ENCODE results near the gene ANKS6.

The ANKS6 gene

DNA sequence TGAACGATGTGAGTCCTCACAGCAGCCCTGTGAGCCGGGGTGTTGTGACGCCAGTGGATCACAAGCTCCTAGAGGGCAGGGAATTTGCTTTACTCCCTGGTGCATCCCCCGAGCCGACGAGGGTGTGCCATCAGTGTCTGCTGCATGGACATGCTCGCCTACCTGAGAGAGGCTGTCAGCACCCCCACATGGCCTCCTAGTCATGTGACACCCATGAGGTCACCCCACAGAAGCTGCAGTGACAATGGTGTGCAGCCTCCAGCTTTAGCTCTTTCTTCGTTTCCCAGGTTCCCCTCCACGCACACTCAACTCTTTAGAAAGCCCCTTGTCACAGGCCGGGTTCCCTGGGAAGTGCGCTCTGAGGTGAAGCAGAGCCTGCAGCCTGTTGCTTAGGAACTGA is 67.9 kb downstream of the ANKS6 start:
- no peak for DNase-seq

DNA sequence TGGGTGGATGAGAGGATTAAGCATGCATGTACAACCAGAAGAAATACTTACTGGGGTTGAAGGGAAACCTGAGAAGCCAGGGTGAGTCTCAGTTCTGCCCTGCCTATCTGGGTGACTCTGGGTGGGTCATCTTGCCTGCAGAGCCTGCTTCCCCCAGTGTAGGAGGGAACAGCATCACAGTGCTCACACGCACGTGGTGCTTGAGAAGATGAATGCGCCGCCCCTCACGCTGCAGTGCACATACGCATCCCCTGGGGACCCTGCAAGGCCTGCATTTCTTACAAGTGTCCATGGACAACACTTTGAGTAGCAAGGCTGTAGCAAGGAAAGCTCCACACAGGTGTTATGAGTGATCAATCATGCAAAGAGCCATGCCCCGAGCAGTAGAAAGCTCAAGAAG is 68.9 kb downstream of the ANKS6 start:
- no peak for DNase-seq

DNA sequence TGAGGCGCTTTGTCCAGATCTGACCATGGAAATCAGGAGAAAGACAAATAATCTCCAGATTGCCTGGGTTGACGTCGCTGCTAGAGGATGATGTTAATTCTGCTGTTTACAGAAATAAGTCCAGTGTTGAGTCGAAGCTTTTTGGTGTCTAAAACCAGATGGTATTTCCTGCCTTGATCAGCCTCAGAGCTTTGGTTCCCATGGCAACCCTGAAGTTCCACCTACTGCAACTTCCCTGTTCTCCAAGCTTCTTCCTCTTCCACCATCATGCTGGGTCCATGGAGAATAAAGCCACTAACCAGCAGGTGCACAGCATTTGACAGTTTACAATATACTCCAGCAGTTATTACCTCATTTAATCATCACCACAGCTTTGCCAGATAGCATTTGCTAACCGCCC is 69.6 kb downstream of the ANKS6 start:
- DNase-seq = no peak

DNA sequence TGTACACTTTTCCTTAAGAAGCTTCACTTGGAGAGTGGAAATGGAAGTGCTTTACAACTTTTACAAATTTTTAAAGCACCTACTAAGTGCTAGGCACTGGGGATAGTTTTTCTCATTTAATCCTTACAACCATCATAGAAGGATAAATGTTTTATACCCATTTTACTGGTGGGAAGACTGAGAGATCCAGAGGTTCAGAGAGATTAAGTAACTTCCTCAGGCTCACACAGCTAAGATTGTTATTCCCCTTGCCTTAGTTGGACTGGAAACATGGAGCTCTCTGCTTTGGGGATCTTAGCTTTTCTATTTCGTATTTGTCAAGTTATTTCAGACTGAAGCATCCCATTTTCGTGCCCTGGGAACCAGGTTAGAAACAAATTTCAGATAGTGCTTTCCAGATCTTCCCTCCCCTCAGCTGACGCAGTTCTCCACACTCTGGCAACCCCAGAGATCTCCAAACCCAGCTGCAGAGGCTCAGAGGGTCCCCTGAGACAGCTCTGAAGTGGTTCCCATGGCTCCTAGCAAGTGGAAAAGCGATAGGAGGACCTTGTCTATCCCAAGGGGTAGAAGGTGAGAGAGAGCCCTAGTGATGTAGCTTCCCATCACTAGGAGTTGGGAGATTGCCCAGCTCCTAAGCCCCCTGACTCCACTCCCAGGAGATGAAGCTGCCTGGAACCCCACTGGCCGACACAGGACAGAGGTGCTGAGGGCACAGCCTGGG is 71.4 kb downstream of the ANKS6 start:
- no peak for DNase-seq

DNA sequence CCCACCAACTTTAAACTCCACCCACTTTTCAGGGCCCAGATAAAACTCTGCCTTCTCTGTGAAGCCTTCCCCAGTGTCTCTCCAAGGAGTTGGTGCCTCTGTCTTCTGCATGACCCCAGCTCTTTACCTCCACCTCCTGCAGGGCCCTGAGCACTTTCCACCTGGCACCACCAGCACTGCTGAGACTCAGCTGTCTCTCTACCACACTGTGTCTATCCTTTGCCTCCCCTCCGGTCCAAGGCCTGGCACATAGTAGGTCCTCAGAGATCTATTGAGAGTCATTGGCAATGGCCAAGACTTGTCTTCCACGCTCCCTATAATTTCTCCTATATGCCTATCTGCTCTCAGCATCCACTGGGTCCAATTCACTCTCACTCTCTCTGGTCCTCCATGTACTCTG is 74.7 kb downstream of the ANKS6 start:
- DNase-seq = no peak

DNA sequence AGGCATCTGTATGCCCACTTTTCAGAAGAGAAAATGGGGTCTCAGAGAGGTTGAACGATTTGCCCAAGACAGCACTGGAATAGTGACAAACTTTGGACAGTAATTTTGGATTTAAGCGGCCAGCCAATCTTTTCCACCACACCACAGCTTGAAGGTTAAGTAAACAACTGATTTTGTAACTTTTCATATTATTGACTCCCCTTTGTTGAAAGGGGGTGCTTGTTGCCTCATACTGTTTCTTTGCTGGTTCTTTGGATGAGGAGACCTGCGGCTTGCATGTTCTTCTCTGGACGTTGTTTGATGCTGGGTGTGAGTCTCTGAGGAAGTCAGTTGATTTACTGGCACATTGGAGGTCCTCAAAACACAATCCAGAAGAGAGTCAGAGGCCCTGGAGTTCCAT is 76.0 kb downstream of the ANKS6 start:
- no peak for DNase-seq

DNA sequence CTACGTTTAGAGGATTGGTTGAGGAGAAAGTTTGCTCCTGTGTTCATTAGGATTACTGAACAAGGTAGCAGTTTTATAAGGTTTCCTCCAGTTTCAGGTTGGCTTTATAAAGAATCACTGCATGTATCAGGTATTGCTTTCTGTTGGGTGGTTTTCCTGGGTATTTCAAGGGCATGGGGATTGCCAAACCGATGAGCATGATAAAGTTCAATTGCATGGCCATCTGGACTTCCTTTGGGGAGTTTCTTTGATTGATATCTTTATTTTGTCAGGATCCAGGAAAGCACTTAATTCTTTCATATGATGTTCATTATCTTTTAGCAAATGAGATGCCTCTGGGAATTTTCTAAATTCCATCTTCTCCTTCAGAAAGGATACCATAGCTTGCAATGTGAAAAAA is 77.3 kb downstream of the ANKS6 start:
- DNase-seq = no peak

DNA sequence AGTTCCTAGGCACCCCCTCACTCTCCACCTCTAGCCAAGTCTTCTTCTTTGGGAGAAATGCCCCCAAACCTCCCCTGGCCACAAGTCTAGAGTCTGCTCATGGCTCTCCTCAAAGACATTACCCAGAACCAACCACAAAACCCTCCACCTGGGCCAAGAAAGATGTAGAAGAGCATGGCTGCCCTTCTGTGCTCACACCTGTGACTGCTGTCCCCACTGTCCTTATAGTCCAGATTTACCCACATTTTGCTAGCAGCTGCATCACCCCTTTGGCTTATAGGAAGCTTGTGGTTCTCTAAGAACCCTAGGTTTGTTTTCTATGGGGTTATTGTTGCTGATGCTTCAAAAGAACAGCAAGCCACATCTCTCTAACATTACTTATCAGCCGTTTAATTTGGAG is 81.5 kb downstream of the ANKS6 start:
- DNase-seq = no peak

DNA sequence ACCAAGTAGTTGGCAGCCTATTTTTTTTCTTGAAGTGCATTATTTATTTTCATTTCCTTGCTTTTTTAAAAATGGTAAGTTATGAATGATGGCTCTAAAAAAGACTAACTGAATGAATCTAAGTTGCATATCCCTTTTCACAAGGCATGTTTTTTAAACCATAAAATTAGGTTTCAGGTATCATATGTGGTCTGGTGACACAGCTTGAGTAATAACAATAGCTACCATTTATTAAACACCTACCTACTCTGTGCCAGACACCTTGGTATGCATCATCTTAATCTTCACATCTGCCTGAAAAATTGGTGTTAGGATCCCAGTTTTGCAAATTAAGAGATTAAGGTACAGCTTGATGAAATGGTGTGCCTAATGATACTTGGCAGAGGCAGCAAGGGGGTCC is 83.4 kb downstream of the ANKS6 start:
- no peak for DNase-seq

DNA sequence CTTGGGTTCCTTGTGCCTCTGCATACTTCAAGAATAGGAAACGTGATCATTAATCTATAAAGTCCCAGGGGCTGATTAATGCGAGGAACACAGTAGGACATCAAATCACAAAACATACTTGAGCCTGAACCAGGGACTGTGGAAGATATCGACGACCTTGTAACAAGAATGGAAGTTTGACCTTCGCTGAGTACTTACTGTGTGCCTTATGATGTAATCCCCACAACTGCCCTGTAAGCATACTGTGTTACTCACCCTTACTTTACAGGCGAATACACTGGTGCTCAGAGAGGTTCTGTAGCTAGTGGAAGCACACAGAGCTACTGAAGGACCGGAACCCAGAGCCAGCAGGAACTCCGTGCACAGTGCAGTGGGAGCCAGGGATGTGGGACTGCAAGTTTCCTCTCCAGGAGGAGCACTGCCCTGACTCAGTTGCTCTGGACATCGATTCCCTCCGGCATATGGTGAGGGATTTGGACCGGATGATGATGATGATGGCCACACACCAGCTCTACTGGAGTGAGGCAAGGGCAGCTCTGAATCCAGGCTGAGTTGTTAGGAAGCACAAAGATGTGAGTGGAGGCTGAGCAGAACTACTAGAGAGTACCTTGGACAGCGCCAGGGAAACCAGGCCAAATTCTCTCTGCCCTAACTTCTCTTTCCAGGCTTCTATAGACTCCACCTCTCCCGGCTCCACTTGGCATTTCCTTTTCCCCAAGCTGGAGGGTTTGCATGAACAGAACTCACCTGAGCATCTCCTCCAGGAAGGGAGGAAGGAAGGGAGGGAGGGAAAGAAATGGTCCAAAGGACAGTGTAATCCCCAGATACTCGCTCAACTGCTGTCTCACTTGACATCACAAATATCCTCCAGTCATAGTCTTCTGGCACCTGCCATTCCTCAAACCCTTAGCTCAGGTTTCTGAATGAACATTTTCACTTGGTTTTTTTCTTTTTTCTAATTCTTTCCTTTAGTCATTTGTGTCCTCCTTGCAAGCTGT is 86.1 kb downstream of the ANKS6 start:
- DNase-seq = peak; percentile 60

DNA sequence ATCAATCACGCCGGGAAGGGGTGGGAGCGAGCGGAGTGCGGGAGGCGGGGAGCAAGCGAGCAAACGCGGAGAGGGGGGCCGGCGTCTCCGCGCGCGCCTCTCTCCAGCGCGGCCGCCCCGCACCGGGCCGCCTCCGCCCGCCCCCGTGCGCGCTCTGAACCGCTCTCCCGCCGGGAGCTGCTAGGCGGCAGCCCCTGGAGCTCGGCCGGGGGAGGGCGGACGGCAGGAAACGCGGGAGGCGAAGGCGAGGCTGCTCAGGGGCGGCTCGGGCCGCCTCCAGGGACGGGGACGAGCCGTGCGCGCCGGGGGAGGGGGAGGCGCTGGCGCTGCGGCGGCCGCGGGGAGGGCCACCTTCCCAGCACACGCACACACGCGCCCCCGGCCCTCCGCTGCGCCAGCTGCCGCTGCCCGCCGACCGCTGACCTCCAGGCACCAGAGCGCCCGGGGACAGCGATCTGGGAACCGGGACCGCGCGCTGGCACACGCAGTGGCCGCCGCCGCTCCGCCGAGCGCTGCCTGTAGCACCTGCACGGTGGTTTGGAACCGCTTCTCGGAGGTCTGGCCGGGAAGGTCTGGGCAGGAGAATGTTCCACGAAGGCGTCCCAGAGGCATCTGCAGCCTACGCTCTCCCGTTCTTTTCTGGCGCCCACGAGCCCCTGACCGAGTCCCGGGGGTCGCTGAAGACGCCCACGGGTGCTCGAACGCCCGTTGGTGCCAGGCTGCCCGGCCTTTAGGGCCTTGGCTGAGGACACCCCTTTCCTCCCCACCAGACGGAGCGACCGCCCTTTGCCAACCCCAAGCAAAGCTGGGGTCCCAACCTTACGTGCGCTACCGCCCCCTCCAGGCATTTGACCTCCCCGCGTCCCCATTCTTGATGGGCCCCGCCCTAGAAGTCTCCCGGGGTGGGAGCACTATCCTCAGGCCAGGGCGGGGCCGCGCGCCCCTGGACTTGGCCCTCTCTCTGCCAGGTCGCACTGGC is 87.1 kb downstream of the ANKS6 start, which contains the start of gene GABBR2:
Gene GABBR2, minus strand, starts transcription at position 3 of the 979 bp plus-strand sequence. CDS start 198 bp downstream, outside the sequence.
- DNase-seq = no peak

DNA sequence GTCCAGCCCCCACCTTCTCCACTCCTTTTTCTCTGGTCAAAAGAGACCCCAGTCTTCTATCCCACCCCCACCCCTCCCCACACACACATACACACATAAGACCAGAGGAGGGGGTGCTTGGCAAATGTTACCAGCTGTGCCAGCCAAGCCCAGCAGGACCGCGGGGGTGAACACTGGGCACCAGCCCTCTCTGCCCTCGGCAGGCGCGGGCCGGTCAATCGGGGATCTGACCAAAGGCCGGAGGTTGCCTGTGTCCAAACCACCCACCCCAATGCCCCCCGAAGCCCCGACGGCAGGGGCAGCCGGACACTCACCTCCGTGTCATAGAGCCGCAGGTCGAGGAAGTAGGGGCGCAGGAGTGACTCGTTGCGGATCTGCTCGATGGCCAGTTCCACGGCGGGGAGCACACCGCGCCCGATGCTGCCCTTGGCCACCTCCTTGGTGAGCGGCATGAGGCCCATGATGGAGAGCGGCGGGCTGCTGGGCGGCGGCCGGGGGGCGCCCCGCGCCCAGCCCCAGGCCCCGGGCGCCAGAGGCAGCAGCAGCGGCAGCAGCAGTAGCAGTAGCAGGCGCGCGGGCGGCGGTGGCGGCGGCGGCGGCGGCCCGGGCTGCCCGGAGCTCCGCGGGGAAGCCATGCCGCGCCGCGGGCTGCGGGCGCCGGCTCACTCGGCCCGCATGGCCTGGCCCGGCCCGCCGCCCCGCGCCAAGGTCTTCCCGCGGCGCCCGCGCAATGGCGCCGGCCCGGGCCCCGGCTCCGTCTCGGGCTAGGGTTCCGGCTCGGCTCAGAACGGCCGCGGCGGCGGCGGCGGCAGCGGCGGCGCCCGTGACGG is 88.0 kb downstream of the ANKS6 start:
- no peak for DNase-seq

DNA sequence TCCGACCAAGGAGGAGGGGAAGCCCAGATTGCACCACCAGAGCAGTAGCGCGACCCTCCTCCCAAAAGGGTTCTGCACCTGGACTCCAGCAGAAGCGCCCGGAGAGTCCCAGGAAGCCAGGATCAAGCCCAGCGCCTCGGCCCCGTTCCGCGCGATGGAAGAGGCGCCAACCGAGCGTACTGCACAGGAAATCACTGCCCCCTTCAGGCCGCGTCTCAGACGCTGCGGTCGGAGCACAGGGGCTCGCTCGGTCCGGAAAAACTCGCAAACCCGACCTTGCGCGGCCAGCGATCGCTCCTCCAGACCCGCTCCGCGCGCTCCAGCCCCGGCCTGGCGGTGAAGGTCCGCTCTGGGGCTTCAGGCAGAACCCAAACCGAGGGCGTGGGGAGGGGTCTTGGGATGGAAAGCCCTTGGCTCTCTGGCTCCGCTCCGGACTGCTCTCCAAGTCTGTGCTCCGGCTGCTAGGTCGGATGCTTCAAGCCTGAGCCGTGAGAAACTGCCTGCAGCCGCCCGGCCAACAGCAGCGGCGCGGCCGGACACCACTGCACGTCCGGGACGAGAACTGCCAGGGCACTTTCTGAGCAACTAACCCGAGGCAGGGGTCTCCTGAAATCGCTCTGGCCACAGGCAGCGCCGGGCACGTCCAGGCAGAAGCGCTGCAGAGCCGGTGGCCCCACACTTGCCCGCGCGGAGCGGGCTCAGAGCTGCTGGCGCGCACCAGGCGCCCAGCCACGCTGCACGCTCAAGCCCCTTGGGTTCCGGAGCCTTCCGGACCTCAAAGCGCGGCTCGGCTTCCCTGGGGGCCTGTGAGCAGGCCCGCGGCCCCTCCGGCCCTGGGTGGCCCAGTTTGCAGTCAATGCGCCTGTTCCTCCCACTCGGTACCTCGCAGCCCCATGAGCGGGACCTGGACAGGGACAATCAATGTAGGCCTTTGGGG is 88.9 kb downstream of the ANKS6 start:
- peak; percentile 70 for DNase-seq

DNA sequence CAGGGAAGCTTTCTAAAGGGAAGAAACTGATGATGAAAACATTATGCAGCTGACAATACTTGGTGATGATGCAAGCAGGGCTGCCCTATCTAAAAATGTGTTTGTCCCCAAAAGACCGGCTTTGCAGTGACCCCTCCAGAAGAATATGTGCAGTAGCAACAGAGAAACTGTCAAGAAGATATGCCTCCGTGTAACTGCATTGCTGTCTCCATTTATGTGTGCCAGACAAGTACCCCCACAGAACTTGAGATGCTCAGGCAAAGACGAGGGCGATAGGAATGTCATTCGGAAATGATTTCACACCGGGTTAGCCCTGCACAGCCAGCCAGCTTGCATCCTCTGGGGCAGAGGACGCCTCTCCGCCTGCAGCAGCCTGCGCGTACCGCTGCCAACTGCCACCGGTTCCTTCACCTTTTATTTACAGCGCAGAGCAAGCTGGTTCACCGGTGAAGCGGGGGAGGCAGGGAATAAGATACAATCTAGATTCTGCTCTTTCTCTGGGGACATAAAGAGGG is 89.6 kb downstream of the ANKS6 start:
- DNase-seq = no peak

DNA sequence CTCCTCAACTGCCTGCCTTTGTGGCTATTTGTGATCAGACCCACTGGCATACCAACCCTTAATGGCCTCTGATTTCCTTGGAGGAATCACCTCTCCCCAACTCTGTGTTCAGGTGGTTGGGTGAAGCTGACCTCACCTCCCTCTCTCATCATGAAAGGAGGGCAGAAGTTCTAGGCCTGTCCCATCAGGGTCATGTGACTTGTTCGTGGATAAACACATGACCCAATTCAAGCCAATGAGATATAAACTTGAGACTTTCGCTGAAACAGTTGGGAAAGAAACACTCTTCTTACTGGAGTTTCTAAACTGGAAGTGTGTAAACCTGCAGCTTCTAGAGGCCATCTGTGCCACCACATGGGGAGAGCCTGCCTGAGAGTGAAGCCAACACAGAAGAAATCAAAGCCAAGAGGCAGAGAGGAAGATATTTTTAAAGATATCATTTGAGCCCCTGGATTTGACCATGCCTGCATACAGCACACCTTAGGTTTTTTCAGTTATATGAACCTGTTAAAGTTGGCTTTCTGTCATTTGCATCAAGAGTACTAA is 93.4 kb downstream of the ANKS6 start:
- DNase-seq = no peak

DNA sequence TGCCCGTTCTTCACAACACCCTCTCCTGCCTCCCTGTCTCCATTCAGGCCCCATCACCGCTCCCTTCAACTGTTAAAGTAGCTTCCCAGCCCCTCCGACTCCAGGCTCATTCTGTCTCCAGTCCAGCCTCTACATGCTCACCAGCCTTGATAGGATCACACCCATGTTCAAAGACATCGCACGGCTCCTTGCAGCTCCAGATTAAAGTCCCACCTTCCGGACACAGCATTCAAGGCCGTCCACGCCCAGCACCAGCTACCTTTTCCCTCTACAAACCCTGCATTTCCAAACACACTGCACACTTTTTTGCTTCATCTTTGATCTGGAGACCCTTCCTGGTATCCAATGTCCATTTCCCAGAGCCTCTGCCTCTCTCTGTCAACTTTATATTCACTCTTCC is 94.0 kb downstream of the ANKS6 start:
- no peak for DNase-seq

DNA sequence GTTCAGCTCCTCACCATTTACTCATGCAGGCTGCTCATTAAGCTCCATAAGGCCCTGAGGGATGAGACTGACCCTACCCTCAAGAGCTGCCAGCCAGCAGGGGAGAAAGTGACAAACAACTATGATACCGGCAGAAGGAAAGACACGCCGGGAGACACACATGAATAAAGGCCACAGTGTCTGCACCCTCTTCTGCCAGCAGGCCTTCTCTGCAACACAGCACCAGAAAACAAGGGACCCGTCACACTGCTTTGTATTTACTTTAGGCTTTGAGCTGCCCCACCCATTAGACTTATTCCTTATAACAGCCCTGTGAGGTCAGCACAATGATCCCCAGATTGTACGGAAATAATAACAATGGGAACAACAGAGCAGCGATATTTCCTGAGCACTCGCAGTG is 94.8 kb downstream of the ANKS6 start:
- no peak for DNase-seq

DNA sequence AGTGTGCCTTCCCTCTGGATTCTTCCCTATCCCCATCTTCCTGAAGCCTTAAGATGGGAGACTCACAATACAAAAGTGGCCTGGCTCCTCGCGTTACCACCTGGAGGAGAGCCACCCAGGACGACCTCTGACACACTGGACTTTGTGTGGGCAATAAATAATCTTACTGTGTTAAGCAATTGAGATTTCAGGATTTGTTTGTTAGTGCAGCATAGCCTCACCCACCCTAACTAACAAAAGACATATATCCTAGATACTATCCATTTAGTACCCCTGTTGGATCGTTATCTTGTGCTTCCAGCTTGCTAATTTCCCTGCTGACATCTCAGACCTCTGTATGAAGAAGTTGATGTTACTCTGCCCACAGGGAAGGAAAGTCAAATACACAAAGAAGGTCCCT is 95.6 kb downstream of the ANKS6 start:
- DNase-seq = no peak

DNA sequence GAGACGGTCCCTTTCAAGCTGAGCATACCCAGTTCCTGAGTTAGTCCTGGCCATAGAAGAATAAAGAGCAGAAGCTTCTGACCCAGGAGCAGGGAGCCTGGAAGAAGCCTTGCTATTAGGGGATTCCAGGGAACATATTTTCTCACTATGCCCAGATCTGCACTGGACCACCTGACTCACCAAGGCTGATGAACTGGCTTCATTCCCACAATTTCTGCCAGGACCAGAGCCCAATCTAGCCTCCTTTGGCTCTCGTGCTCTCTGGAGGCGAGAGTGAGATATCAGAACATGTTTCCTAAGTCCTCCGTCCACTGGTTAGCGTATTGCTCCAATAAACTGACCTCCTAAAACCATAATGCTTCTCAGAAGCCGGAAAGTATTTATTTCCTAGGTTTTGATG is 97.5 kb downstream of the ANKS6 start:
- DNase-seq = no peak

DNA sequence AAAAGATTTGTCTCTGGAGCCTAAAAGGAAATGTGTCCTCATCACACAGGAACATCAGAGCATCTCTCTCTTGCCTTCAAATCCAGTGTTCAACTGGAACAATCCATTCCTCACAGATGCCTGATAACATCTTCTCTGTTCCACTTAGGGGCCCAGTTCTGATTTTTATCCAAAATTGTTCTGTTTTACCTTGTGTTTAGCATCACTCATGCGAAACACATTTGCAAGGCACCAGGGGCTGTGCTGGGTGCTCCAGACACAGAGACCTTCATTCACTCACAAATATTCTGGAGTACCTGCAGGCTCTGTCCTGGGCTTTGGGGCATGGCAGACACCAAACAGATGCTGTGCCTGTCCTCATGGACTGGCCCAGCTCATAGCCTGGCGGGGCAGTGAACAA is 101.4 kb downstream of the ANKS6 start:
- no peak for DNase-seq
